ENCODE results near the gene ZNF445. TPM values are rescaled to one million over a fixed set of nuclear protein-coding genes. Genes with fewer than 3 reads are reported as not detected.

Gene ZNF445
- total RNA-seq, result 1 to 10 TPM; 4.8 to 7.0 (median 6.0) TPM

GRCh38 chr3:44477312-44478030 is at the start of gene ZNF445:
TSS of gene ZNF445 (minus strand) at chr3:44477670. CDS start at chr3:44455549, 22,121 bp downstream.
- WGBS, 2 donors, result 0 to 2% methylated on average over 31 to 54 of the region's 69 CpGs
- peak; percentile 49 to 94 for DNase-seq (ENCODE audit: low spot score in 2 of 2)

GRCh38 chr3:44525060-44525459 is 47.6 kb upstream of the ZNF445 start:
- TF ChIP-seq CTCF (IDR thresholded peaks at IDR 0.05) (no peak), POLR2A (IDR thresholded peaks at IDR 0.05) (no peak)
- DNase-seq (ENCODE audit: low spot score in 2 of 2), result no peak
- intact Hi-C loops (cut with DNase I; ENCODE audit: low total_unique reads), result no loop called here
- 81 to 82% methylated on average over 5 of the region's 5 CpGs for WGBS, 2 donors
- no peak overlapping the region for H3K4me3 ChIP-seq (ENCODE audit: low read depth, poor library complexity, severe bottlenecking)

More at GRCh38 chr3:44477312-44478030, at the start of gene ZNF445:
- intact Hi-C loops (cut with DNase I; ENCODE audit: low total_unique reads), result no loop called here
- H3K4me3 ChIP-seq (ENCODE audit: low read depth, poor library complexity, severe bottlenecking), result peak within 1 kb of the TSS; percentile 58
- no peak for TF ChIP-seq POLR2A (IDR thresholded peaks at IDR 0.05)
- no peak for TF ChIP-seq CTCF (IDR thresholded peaks at IDR 0.05)

GRCh38 chr3:44522494-44522933 is 45.0 kb upstream of the ZNF445 start:
- 46 to 52% methylated on average over 7 of the region's 7 CpGs for WGBS, 2 donors

GRCh38 chr3:44521721-44522120 is 44.3 kb upstream of the ZNF445 start:
- H3K4me3 ChIP-seq (ENCODE audit: low read depth, poor library complexity, severe bottlenecking), result no peak overlapping the region
- no peak for DNase-seq (ENCODE audit: low spot score in 2 of 2)
- no peak for TF ChIP-seq CTCF (IDR thresholded peaks at IDR 0.05)
- 84% methylated on average over 3 of the region's 3 CpGs for WGBS, 2 donors
- intact Hi-C loops (cut with DNase I; ENCODE audit: low total_unique reads), result no loop called here

More at GRCh38 chr3:44522494-44522933, 45.0 kb upstream of the ZNF445 start:
- DNase-seq (ENCODE audit: low spot score in 2 of 2), result no peak
- intact Hi-C loops (cut with DNase I; ENCODE audit: low total_unique reads), result no loop called here
- H3K4me3 ChIP-seq (ENCODE audit: low read depth, poor library complexity, severe bottlenecking), result no peak overlapping the region
- TF ChIP-seq CTCF (IDR thresholded peaks at IDR 0.05) (no peak), POLR2A (IDR thresholded peaks at IDR 0.05) (no peak)

- no peak overlapping the region for H3K4me3 ChIP-seq (ENCODE audit: low read depth, poor library complexity, severe bottlenecking)
- DNase-seq (ENCODE audit: low spot score in 2 of 2), result no peak
- 50 to 54% methylated on average over 2 of the region's 2 CpGs for WGBS, 2 donors
- no peak for TF ChIP-seq POLR2A (IDR thresholded peaks at IDR 0.05)
- no peak for TF ChIP-seq CTCF (IDR thresholded peaks at IDR 0.05)
- intact Hi-C loops (cut with DNase I; ENCODE audit: low total_unique reads), result no loop called here
Measured at GRCh38 chr3:44518782-44519156, 41.3 kb upstream of the ZNF445 start.

- DNase-seq (ENCODE audit: low spot score in 2 of 2), result no peak
- no peak overlapping the region for H3K4me3 ChIP-seq (ENCODE audit: low read depth, poor library complexity, severe bottlenecking)
- intact Hi-C loops (cut with DNase I; ENCODE audit: low total_unique reads), result no loop called here
- 74 to 81% methylated on average over 3 of the region's 3 CpGs for WGBS, 2 donors
- no peak for TF ChIP-seq POLR2A (IDR thresholded peaks at IDR 0.05)
- no peak for TF ChIP-seq CTCF (IDR thresholded peaks at IDR 0.05)
Measured at GRCh38 chr3:44516230-44516629, 38.8 kb upstream of the ZNF445 start.

Data from lower leg skin (tissue), 4 donors.